Bronchial epithelial cell (primary cell): ENCODE results near the gene SELPLG. TPM values are rescaled to one million over a fixed set of nuclear protein-coding genes. Genes with fewer than 3 reads are reported as not detected.

Experiments used
- DNase-seq: peaks from one replicate; pipeline ENCODE4 v3.0.0-alpha.2; 2010; ENCODE audit warnings: low read depth
- FAIRE-seq: peaks from 2 replicates; lab custom pipeline; 2011; peaks lifted over from hg19 to GRCh38; lab: Jason Lieb, UNC
- H3K27me3 ChIP-seq: 2 replicates; pipeline ENCODE4 v1.5.1; 2011; ENCODE audit warnings: low read length; ENCODE audit not compliant: control insufficient read depth, insufficient read depth
- H3K36me3 ChIP-seq: 2 replicates; pipeline ENCODE4 v1.5.1; 2011; ENCODE audit warnings: low read length; ENCODE audit not compliant: control insufficient read depth, insufficient read depth
- H3K4me3 ChIP-seq: 2 replicates; pipeline ENCODE4 v1.5.1; 2011; ENCODE audit warnings: mild to moderate bottlenecking, low read depth, low read length, control low read depth
- total RNA-seq: library from RNA; depleted of rRNA; stranded (reverse); fragments of >200 nt; gene quantifications from 2 replicates; pipeline ENCODE4 v1.2.1, GENCODE V29; 2014
- TF ChIP-seq, protein P1 (sequence below): IDR thresholded peaks from 2 replicates; pipeline ENCODE4 v1.5.1; 2011; ENCODE audit warnings: mild to moderate bottlenecking, moderate library complexity, low read length, control low read depth, inconsistent platforms; ENCODE audit not compliant: insufficient read depth, severe bottlenecking

SELPLG gene
- total RNA-seq, 1 donor from 2014 or later, result under 0.01 TPM

DNA sequence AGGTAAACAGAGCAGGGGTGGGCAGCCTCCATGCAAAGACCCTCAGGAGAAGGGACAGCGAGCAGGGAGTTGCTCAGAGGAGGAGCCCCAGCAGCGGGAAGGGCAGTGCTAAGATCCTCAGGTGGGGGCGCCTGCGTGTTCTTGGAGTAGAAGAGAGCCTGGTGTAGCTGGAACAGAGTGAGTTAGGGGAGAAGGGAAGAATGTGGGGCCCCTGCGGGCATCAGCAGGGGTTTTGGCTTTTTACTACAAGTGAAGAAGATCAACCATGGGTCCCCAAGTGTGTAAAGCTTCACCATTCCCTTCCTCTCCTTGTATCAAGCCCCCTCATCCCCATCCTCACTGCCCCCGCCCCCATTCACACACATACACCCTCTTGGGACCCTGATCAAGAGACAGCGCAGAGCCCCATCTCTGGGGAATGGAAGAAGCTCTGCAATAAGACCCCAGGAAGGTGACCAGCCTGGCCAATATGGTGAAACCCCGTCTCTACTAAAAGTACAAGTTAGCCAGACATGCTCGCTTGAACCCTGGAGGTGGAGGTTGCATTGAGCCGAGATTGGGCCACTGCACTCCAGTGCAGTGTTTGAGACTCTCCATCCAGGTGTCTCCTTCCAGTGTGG is 25.6 kb downstream of the SELPLG start:
- FAIRE-seq (no peak), DNase-seq (no peak)
- Histone ChIP-seq H3K4me3 (no peak overlapping the region), H3K36me3 (no peaks in the 10 kb centered on the region), H3K27me3 (no peaks in the 10 kb centered on the region)
- TF ChIP-seq, protein P1, sequence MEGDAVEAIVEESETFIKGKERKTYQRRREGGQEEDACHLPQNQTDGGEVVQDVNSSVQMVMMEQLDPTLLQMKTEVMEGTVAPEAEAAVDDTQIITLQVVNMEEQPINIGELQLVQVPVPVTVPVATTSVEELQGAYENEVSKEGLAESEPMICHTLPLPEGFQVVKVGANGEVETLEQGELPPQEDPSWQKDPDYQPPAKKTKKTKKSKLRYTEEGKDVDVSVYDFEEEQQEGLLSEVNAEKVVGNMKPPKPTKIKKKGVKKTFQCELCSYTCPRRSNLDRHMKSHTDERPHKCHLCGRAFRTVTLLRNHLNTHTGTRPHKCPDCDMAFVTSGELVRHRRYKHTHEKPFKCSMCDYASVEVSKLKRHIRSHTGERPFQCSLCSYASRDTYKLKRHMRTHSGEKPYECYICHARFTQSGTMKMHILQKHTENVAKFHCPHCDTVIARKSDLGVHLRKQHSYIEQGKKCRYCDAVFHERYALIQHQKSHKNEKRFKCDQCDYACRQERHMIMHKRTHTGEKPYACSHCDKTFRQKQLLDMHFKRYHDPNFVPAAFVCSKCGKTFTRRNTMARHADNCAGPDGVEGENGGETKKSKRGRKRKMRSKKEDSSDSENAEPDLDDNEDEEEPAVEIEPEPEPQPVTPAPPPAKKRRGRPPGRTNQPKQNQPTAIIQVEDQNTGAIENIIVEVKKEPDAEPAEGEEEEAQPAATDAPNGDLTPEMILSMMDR, result no peak

DNA sequence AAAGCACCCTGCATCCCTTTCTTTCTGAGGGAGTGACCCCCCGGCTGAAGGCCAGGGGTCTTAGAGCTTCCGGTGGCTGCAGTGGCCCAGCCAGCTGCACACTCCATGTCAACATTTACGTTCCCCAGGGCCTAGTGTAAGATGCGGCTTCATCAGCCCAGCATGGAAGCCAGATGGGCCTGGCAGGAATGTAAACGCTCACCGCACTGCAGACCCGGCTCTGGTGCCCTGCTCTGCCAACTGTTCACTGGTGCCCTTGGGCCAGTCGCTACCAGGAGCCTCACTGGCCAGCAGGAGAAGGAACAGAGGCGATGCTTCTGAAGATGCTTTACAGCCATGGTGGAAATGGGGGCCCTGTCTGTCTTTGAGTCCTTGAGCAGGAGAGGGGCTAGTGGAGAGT is 27.2 kb downstream of the SELPLG start:
- H3K4me3 ChIP-seq, result no peak overlapping the region
- H3K27me3 ChIP-seq, result no peaks in the 10 kb centered on the region
- no peaks in the 10 kb centered on the region for H3K36me3 ChIP-seq
- TF ChIP-seq, protein P1, result no peak
- no peak for DNase-seq
- FAIRE-seq, result no peak

DNA sequence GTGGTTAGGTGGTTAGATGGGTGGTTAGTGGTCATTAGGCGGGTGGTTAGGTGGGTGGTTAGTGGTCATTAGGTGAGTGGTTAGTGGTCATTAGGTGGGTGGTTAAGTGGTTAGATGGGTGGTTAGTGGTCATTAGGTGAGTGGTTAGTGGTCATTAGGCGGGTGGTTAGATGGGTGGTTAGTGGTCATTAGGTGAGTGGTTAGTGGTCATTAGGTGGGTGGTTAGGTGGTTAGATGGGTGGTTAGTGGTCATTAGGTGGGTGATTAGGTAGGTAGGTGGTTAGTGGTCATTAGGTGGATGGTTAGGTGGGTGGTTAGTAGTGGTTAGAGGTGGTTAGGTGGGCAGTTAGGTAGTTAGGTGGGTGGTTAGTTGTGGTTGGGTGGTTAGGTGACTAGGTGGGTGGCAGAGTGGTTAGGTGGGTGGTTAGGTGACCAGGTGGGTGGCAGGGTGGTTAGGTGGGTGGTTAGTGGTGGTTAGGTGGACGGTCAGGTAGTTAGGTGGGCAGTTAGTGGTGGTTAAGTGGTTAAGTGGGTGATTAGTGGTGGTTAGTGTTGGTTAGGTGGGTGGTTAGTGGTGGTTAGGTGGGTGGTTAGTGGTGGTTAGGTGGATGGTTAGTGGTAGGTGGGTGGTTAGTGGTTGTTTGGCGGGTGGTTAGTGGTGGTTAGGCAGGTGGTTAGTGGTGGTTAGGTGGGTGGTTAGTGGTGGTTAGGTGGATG is 27.8 kb downstream of the SELPLG start:
- FAIRE-seq (peak; percentile 84), DNase-seq (no peak)
- H3K27me3 ChIP-seq, result no peaks in the 10 kb centered on the region
- TF ChIP-seq, protein P1, result no peak
- no peaks in the 10 kb centered on the region for H3K36me3 ChIP-seq
- H3K4me3 ChIP-seq, result no peak overlapping the region

DNA sequence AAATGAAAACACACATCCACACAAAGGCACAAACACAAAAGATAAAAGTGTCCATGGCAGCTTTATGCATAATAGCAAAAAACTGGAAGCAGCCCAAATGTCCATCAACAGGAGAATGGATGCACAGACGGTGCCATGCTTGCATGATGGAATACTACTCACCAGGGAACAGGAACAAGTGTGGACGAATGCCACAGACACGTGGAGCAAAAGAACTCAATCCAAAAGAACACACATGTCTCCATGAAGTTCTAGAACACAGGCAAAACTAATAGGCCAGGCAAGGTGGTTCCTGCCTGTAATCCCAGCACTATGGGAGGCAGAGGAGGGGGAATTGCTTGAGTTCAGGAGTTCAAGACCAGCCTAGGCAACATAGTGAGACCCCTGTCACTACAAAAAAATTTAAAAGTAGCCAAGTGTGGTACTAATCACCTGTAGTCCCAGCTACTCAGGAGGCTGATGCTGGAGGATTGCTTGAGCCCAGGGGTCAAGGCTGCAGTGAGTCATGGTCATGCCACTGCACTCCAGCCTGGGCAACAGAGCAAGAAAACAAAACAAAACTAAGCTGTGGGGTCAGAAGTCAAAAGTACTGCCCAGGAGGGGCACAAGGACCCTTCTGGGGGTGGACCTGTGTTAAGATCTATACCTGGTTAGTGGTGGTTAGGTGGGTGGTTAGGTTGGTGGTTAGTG is 28.5 kb downstream of the SELPLG start:
- TF ChIP-seq, protein P1, result no peak
- Histone ChIP-seq H3K4me3 (no peak overlapping the region), H3K36me3 (no peaks in the 10 kb centered on the region), H3K27me3 (no peaks in the 10 kb centered on the region)
- DNase-seq (no peak), FAIRE-seq (no peak)

DNA sequence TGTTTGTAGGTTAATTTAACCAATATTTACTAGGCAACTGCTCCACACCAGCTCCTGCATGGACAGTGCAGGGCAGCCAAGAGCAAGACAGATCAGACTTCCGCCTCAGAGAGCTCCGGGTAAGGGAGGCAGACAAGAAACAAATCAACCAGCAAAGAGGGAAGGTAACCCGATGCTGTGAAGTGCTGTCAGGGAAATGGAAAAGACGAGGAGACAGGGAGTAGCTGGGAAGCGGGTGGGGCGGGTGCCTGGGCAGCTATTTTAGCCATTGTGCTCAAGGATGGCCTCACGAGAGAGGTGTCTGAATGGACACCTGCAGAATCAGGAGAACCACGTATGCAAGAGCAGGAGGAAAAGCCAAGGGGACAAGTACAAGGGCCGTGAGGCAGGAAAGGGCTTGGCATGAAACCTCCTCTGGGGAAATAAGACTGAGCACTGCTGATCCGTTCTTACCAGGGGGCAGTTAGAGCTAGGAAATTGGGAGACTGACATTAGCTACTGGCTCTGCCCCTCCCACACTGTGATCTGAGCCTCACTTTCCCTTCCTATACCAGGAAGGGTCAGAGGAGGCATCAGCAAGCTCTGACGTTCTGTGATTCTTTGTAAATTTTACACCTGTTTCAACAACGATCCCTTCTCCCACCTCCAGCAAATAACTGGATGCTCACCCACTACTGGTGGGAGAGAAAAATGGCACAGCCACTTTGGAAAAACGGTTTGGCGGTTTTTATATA is 29.3 kb downstream of the SELPLG start:
- H3K4me3 ChIP-seq, result no peak overlapping the region
- H3K36me3 ChIP-seq, result no peaks in the 10 kb centered on the region
- DNase-seq (no peak), FAIRE-seq (peak; percentile 23)
- H3K27me3 ChIP-seq, result no peaks in the 10 kb centered on the region
- TF ChIP-seq, protein P1, result no peak
